SK-N-SH (cell line): ENCODE measurements around the gene OS9. TPM values are rescaled to one million over a fixed set of nuclear protein-coding genes. Genes with fewer than 3 reads are reported as not detected.

Source experiments
- CTCF ChIA-PET: fragments of 300-600, 350-600 bp; formaldehyde crosslinking; extraction: SDS; loops from one replicate; lab custom pipeline; 2021; lab: Yijun Ruan, JAX
- POLR2A ChIA-PET: fragments of 350-600 bp; sonication (Branson Sonifier 250); formaldehyde crosslinking; extraction: SDS; loops from one replicate; lab custom pipeline; 2020; ENCODE audit warnings: antibody characterized with exemption, inconsistent platforms; lab: Yijun Ruan, JAX
- DNase-seq: peaks from one replicate; pipeline ENCODE4 v3.0.0; 2012
- H2AFZ ChIP-seq: fragments of 200-600 bp; sonication (generic); 2 replicates; pipeline ENCODE4 v1.8.1; 2016; ENCODE audit warnings: antibody characterized with exemption, mild to moderate bottlenecking, low read depth
- H3F3A ChIP-seq: fragments of 200-600 bp; sonication (generic); replicated peaks from 2 replicates; pipeline ENCODE3; 2016; ENCODE audit warnings: antibody characterized with exemption, mild to moderate bottlenecking; ENCODE audit not compliant: insufficient read depth
- H3K27ac ChIP-seq, 2 experiments: fragments of 200-500 bp in 1 of 2; fragments of 200-600 bp in 1 of 2; sonication (Bioruptor generic) in 1 of 2; sonication (generic), shearing (Covaris generic) in 1 of 2; 2 replicates each; pipeline versions ENCODE4 v1.5.1 to v1.6.1; 2014 to 2016; ENCODE audit warnings: low read depth in 2 of 2, inconsistent platforms in 1 of 2, low read length in 1 of 2, mild to moderate bottlenecking in 1 of 2, mixed read lengths in 1 of 2
- H3K27me3 ChIP-seq: fragments of 200-600 bp; sonication (generic), shearing (Covaris generic); 2 replicates; pipeline ENCODE4 v1.6.1; 2016; ENCODE audit warnings: mixed run types; ENCODE audit not compliant: insufficient read depth
- H3K36me3 ChIP-seq, 2 experiments: fragments of 200-500 bp in 1 of 2; fragments of 200-600 bp in 1 of 2; sonication (Bioruptor generic) in 1 of 2; sonication (generic) in 1 of 2; replicated peaks in 1 of 2; 2 replicates each; pipeline versions ENCODE3 to v1.5.1; 2014 to 2016; ENCODE audit warnings: low read length in 1 of 2, mild to moderate bottlenecking in 1 of 2; ENCODE audit not compliant: insufficient read depth in 2 of 2, control insufficient read depth in 1 of 2
- H3K4me1 ChIP-seq, 2 experiments: fragments of 200-500 bp in 1 of 2; fragments of 200-600 bp in 1 of 2; sonication (Bioruptor generic) in 1 of 2; sonication (generic), shearing (Covaris generic) in 1 of 2; 2 replicates each; pipeline versions ENCODE4 v1.5.1 to v1.6.1; 2014 to 2016; ENCODE audit warnings: low read depth in 1 of 2, low read length in 1 of 2, mixed run types in 1 of 2; ENCODE audit not compliant: insufficient read depth in 2 of 2, control insufficient read depth in 1 of 2
- H3K4me2 ChIP-seq: fragments of 200-600 bp; sonication (generic), shearing (Covaris generic); 2 replicates; pipeline ENCODE4 v1.6.1; 2017; ENCODE audit warnings: mixed run types
- H3K4me3 ChIP-seq, 2 experiments: fragments of 200-500 bp in 1 of 2; fragments of 200-600 bp in 1 of 2; sonication (Bioruptor generic) in 1 of 2; sonication (generic), shearing (Covaris generic) in 1 of 2; 2 replicates each; pipeline versions ENCODE4 v1.5.1 to v1.8.1; 2014 to 2016; ENCODE audit warnings: low read depth in 2 of 2, inconsistent platforms in 1 of 2, low read length in 1 of 2, mild to moderate bottlenecking in 1 of 2, mixed read lengths in 1 of 2, moderate library complexity in 1 of 2
- H3K79me2 ChIP-seq: fragments of 200-600 bp; sonication (generic); 2 replicates; pipeline ENCODE4 v1.8.1; 2017; ENCODE audit warnings: mild to moderate bottlenecking; ENCODE audit not compliant: insufficient read depth
- H3K9ac ChIP-seq: fragments of 200-600 bp; sonication (generic); 2 replicates; pipeline ENCODE4 v1.6.1; 2017; ENCODE audit warnings: mixed run types
- H3K9me2 ChIP-seq: fragments of 200-600 bp; sonication (generic); 2 replicates; pipeline ENCODE4 v1.6.1; 2017; ENCODE audit warnings: mixed run types
- H3K9me3 ChIP-seq: fragments of 200-600 bp; sonication (generic); 2 replicates; pipeline ENCODE4 v1.6.1; 2017; ENCODE audit warnings: mixed run types, mild to moderate bottlenecking, moderate library complexity
- H4K20me1 ChIP-seq: fragments of 200-600 bp; sonication (generic); 2 replicates; pipeline ENCODE4 v1.6.1; 2017; ENCODE audit warnings: mild to moderate bottlenecking, mixed run types; ENCODE audit not compliant: insufficient read depth
- CHD2 ChIP-seq: fragments of 150-350 bp; IDR thresholded peaks from 2 replicates; pipeline ENCODE4 v1.6.1; 2018; ENCODE audit warnings: low read length; ENCODE audit not compliant: partially characterized antibody
- CTCF ChIP-seq: fragments of 200-600 bp; sonication (generic); IDR thresholded peaks from 2 replicates; pipeline ENCODE4 v1.6.1; 2017; ENCODE audit warnings: antibody characterized with exemption, mild to moderate bottlenecking, moderate library complexity
- FOXM1 ChIP-seq: IDR thresholded peaks from 2 replicates; pipeline ENCODE4 v1.4.0; 2012; ENCODE audit warnings: low read depth, mild to moderate bottlenecking
- JUND ChIP-seq: IDR thresholded peaks from 2 replicates; pipeline ENCODE4 v1.4.0; 2012
- MAX ChIP-seq: IDR thresholded peaks from 2 replicates; pipeline ENCODE4 v1.4.0; 2012; ENCODE audit warnings: low read depth
- MEF2A ChIP-seq: IDR thresholded peaks from 2 replicates; pipeline ENCODE4 v1.4.0; 2012; ENCODE audit warnings: low read depth, borderline replicate concordance
- NFIC ChIP-seq: IDR thresholded peaks from 2 replicates; pipeline ENCODE4 v1.4.0; 2012; ENCODE audit warnings: borderline replicate concordance
- RXRA ChIP-seq: IDR thresholded peaks from 2 replicates; pipeline ENCODE4 v1.4.0; 2012; ENCODE audit warnings: low read depth, mild to moderate bottlenecking, borderline replicate concordance
- TAF1 ChIP-seq: IDR thresholded peaks from 2 replicates; pipeline ENCODE4 v1.6.1; 2012; ENCODE audit warnings: low read depth, mild to moderate bottlenecking, low read length, moderate library complexity, borderline replicate concordance
- TCF12 ChIP-seq: IDR thresholded peaks from 2 replicates; pipeline ENCODE4 v1.4.0; 2012
- YY1 ChIP-seq: IDR thresholded peaks from 2 replicates; pipeline ENCODE4 v1.4.0; 2012; ENCODE audit warnings: low read depth, mild to moderate bottlenecking
- WGBS: methylation state at CpG from one replicate; pipeline ENCODE4 v1.1.6; 2017; ENCODE audit warnings: low lambda C conversion rate; 5-methylcytosine and 5-hydroxymethylcytosine counted together
- polyA plus RNA-seq, 3 experiments: library from polyadenylated mRNA; depleted of rRNA; stranded (reverse); fragments of >200 nt; gene quantifications; 2 replicates each; pipeline ENCODE4 v1.2.3, GENCODE V29; 2012
- TF ChIP-seq, protein P1 (sequence below): IDR thresholded peaks from 2 replicates; pipeline ENCODE4; 2012
- TF ChIP-seq, protein P2 (sequence below): IDR thresholded peaks from 2 replicates; pipeline ENCODE4 v1.6.1; 2012; ENCODE audit warnings: mild to moderate bottlenecking, low read depth, low read length, moderate library complexity

Gene OS9
- polyA plus RNA-seq, 1 of the 3 experiments (the other 2 are of a cell fraction): 280 TPM

- H3K27me3 ChIP-seq: no peaks in the 10 kb centered on the region
- H4K20me1 ChIP-seq: no peaks in the 10 kb centered on the region
- H3K79me2 ChIP-seq: peaks cover 32% of the 10 kb centered on the region
- CTCF ChIA-PET: interaction anchor here (1.4 kb wide), 1 partner anchor 11 kb away, joined by 5 read pairs; no protein-coding TSS in a partner anchor
- H3K9me3 ChIP-seq: no peaks in the 10 kb centered on the region
- TF ChIP-seq NFIC: no peak
- TF ChIP-seq RXRA: no peak
- no peak for TF ChIP-seq CHD2
- no peak for TF ChIP-seq TAF1
- TF ChIP-seq, protein P1, sequence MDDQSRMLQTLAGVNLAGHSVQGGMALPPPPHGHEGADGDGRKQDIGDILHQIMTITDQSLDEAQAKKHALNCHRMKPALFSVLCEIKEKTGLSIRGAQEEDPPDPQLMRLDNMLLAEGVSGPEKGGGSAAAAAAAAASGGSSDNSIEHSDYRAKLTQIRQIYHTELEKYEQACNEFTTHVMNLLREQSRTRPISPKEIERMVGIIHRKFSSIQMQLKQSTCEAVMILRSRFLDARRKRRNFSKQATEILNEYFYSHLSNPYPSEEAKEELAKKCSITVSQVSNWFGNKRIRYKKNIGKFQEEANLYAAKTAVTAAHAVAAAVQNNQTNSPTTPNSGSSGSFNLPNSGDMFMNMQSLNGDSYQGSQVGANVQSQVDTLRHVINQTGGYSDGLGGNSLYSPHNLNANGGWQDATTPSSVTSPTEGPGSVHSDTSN: no peak
- no peak for TF ChIP-seq MEF2A
- TF ChIP-seq MAX: no peak
- no peak for TF ChIP-seq JUND
- no peak for TF ChIP-seq FOXM1
- TF ChIP-seq YY1: no peak
- TF ChIP-seq CTCF: no peak
- TF ChIP-seq, protein P2, sequence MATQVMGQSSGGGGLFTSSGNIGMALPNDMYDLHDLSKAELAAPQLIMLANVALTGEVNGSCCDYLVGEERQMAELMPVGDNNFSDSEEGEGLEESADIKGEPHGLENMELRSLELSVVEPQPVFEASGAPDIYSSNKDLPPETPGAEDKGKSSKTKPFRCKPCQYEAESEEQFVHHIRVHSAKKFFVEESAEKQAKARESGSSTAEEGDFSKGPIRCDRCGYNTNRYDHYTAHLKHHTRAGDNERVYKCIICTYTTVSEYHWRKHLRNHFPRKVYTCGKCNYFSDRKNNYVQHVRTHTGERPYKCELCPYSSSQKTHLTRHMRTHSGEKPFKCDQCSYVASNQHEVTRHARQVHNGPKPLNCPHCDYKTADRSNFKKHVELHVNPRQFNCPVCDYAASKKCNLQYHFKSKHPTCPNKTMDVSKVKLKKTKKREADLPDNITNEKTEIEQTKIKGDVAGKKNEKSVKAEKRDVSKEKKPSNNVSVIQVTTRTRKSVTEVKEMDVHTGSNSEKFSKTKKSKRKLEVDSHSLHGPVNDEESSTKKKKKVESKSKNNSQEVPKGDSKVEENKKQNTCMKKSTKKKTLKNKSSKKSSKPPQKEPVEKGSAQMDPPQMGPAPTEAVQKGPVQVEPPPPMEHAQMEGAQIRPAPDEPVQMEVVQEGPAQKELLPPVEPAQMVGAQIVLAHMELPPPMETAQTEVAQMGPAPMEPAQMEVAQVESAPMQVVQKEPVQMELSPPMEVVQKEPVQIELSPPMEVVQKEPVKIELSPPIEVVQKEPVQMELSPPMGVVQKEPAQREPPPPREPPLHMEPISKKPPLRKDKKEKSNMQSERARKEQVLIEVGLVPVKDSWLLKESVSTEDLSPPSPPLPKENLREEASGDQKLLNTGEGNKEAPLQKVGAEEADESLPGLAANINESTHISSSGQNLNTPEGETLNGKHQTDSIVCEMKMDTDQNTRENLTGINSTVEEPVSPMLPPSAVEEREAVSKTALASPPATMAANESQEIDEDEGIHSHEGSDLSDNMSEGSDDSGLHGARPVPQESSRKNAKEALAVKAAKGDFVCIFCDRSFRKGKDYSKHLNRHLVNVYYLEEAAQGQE: no peak
- TF ChIP-seq TCF12: no peak
- H3K4me3 ChIP-seq: peak overlapping the region; percentile 55 to 79; a peak in 2 of 4 replicates
- H3K4me1 ChIP-seq: peaks cover 8 to 37% of the 10 kb centered on the region in 2 experiments
- peak overlapping the region; percentile 97 for H3K4me2 ChIP-seq
- POLR2A ChIA-PET: interaction anchor here (1.1 kb wide), 1 partner anchor 19 kb away, joined by 4 read pairs; the partner anchor contains the start of gene EEF1AKMT3
- H3K27ac ChIP-seq: peak overlapping the region in 1 of 2 experiments; percentile 62; a peak in 1 of 4 replicates
- H3K9me2 ChIP-seq: no peaks in the 10 kb centered on the region
- H3K9ac ChIP-seq: no peak overlapping the region
- no peak for DNase-seq
- WGBS: 54% methylated on average over 1 of the region's 1 CpG
- H2AFZ ChIP-seq: no peak overlapping the region
- peaks cover 21 to 24% of the 10 kb centered on the region in 2 experiments for H3K36me3 ChIP-seq
- peaks cover 15% of the 10 kb centered on the region for H3F3A ChIP-seq
Measured at GRCh38 chr12:57753756-57754337, 59.9 kb downstream of the OS9 start.
